HG03457 (cell line): ENCODE results near the gene PLXND1.
"Not testable (repeated sequence)": the region's sequence is repeated elsewhere in the genome, so short reads cannot be mapped to it uniquely, and the experiment has no call there.

Experiments used
- ATAC-seq: cut with Tn5 transposase; IDR thresholded peaks from one replicate; pipeline ENCODE4 v1.9.1; 2021; ENCODE audit warnings: moderate number of reproducible peaks; ENCODE audit not compliant: unreplicated experiment

PLXND1 gene

DNA sequence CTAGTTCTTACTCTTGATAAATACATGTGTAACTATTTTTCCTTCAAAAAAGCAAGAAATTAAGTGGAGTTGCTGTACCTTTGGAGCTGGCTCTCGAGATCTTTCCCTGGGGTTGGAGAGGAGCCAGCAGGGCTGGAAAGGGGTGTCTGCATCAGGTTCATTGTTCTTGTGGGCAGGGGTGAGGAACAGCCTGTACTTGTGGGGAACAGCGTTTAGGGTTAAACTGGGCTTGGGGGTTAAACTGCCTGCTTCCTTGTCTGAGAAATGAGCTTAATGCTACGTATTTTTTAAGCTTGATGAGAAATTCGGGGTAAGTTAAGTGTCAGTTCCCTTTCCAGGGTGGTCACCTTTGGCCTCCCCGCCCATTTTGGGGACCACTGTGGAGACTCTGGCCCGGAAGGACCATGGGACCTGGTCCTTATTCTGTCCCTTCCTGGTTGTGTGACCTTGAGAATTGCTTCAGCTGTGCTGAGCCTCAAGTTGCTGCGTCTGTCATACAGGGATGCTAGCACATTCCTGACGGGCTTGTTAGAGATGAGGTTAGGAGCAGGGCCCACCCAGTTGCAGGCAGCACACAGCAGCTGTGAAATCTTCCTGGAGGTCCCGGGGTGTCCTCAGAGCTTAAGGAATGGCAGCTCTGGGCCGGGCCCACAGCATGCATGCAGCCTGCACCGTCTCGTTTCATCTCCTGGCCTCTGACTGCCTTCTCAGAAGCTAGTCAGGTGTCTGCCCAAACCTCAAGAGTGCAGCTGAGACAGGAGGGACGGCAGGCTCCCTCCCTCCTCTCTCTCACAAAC is 51.9 kb downstream of the PLXND1 start:
- no peak for ATAC-seq

- no peak for ATAC-seq
Measured at GRCh38 chr3:129553719-129554118, 52.8 kb downstream of the PLXND1 start.

DNA sequence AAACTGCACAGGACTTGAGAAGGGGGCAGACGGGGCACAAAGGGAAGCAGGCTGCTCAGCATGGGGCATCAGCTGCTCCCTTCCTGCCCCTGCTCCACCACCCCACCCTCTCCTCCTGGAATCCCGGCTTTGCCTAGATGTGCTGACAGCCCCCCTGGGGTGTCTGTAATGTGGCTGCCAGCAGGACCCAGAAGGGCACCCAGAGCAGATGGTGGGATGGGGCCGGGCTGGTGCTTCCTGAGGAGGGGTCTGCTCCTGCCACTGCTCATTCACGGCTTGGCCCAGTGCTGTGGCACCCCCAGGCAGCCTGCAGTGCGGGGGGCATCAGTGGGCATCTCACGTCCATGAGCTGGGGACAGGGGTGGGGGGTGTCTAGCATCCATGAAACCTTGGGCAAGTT is 53.3 kb downstream of the PLXND1 start:
- ATAC-seq, result no peak

GRCh38 chr3:129552287-129553050 is 54.0 kb downstream of the PLXND1 start:
- ATAC-seq, result no peak

- ATAC-seq, result no peak
Measured at GRCh38 chr3:129549805-129550204, 56.7 kb downstream of the PLXND1 start.

DNA sequence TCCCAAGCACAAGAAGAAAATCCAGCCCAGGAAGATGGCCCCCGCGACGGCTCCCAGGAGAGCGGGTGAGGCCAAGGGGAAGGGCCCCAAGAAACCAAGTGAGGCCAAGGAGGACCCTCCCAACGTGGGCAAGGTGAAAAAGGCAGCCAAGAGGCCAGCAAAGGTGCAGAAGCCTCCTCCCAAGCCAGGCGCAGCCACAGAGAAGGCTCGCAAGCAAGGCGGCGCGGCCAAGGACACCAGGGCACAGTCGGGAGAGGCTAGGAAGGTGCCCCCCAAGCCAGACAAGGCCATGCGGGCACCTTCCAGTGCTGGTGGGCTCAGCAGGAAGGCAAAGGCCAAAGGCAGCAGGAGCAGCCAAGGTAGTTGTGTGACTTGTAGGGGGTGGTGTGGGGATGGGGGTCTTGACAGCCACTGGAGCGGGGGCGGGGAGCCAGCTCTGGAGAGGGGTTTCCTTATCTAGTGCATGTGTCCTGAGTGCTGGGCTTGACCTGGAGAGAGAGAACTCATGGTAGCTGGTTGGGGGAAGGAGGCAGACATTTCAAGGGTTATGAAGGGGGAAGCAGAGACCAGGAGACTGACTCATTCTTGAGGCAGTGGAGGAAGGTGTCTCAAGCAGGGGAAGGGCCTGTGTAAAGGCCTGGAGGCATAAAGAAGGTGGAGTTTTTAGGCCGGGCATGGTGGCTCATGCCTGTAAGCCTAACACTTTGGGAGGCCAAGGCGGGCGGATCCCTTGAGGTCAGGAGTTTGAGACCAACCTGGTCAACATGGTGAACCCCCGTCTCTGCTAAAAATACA is 57.3 kb downstream of the PLXND1 start:
- no peak for ATAC-seq

GRCh38 chr3:129548104-129548965 is 58.1 kb downstream of the PLXND1 start:
- no peak for ATAC-seq

GRCh38 chr3:129547241-129547640 is 59.2 kb downstream of the PLXND1 start:
- no peak for ATAC-seq

DNA sequence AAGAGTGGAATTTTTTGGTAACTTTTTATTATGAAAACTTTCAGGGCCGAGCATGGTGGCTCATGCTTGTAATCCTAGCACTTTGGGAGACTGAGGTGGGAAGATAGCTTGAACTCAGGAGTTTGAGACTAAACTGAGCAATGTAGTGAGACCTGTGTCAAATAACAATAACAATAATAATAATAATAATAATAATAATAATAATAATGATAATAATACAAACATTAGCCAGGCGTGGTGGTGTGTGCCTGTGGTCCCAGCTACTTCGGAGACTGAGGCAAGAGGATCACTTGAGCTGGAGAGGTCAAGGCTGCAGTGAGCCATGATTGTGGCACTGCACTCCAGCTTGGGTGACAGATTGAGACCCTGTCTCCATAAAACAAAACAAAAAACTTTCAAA is 60.5 kb downstream of the PLXND1 start:
- not testable (repeated sequence) for ATAC-seq

DNA sequence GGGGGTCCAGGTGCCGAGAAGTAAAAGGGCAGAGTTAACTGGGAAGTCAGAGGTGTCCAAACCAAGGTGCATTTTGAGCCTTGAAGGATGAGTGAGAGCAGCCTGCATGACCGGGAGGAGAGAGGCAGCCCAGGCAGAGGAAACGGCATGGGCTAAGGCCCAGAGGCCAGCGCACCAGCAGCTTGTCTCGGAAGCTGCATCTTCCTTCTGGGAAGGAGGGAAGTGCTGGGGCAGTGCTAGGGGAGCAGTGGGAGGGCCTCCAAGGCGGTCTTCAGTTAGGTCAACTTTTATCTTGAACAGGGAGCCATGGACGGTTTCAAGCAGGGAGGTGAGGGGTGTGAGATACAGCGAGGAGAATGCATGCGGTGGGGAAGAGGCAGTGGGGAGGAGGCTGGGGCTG is 62.5 kb downstream of the PLXND1 start:
- ATAC-seq, result no peak

GRCh38 chr3:129543156-129543790 is 63.2 kb downstream of the PLXND1 start, which contains the start of gene H1-8:
Gene H1-8 (plus strand): TSS chr3:129543175. CDS start chr3:129543219, 44 bp downstream.
- ATAC-seq, result no peak

GRCh38 chr3:129542747-129543146 is 63.7 kb downstream of the PLXND1 start:
- ATAC-seq, result no peak

DNA sequence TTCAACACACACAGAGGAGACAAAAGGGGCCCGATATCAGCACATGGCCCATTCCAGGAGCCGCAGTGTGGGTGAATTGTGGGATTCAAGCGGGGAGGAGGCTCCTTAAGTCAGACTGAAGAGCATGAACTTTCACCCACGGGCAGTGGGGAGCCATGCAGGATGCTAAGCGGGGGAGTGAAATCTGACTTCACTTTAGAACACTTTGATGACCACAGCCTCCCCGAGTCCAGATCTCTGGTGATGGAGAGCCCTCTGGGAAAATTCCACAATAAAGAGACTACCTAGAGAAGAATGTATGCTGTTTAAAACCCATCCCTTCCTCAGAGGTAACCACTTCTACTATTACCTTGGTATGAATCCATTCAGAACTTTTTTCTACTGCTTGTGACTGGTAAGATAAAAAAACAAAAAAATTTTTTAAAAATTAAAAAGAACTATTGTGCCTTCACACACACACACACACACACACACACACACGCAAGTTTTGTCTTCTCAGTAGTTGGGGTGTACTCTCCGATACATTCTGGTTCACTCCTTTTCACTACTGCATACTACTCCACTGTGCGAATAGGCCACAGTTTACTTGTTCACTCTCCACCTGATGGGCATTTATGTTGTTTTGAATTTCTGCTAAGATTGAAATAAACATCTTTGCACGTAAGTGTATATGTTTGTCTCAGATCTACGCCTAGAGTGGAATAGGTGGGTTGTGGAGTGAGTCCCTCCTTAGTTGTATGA is 65.5 kb downstream of the PLXND1 start:
- ATAC-seq, result no peak

DNA sequence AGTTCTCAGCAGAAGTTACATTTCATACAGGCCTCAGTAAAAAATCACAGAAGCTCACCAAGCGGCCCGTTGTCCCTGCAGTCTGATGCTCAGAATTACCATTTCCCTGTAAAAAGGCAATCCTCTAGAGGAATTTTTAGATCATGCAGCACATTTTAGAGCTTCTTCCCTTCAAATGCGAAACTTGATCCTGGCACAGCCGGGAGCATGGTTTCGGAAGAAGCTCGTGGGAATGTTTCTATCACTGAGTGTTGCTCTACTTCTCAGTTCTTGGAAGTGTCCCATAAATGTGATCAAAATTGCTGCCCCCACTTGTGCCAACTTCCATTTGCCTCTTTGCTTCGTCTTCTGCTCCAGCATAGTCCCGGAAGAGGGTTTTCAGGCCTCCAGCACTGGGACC is 67.3 kb downstream of the PLXND1 start:
- no peak for ATAC-seq

- no peak for ATAC-seq
Measured at GRCh38 chr3:129536804-129537203, 69.7 kb downstream of the PLXND1 start.

GRCh38 chr3:129536374-129536667 is 70.2 kb downstream of the PLXND1 start:
- no peak for ATAC-seq

GRCh38 chr3:129535075-129535474 is 71.4 kb downstream of the PLXND1 start:
- no peak for ATAC-seq

- ATAC-seq, result no peak
Measured at GRCh38 chr3:129534428-129535027, 71.9 kb downstream of the PLXND1 start.

GRCh38 chr3:129533406-129533805 is 73.1 kb downstream of the PLXND1 start:
- ATAC-seq, result no peak
